GM21515 (cell line): Measurements from ENCODE around the gene SIRPA.

Source experiments
- ATAC-seq: cut with Tn5 transposase; IDR thresholded peaks from one replicate; pipeline ENCODE4 v1.9.1; 2021; ENCODE audit not compliant: unreplicated experiment

SIRPA gene

DNA sequence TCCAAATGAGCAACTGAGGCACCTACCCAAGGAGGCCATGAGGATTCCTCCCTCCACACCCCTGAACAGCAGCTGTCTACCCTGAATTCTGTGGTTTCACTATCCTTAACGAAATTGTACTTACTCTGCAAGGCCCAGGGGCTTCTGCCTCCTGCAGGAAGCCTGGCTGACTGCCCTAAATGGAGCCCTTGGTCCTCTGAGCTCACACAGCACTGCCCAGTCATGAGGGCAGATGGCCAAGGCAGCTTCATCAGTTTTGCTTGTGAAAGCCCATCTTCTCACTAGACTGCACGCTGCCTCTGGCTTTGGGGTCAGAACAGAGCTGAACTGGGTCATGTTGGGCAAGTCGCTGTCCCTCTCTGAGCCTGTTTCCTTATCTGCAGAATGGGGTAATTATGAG, 26.4 kb upstream of the SIRPA start:
- no peak for ATAC-seq

DNA sequence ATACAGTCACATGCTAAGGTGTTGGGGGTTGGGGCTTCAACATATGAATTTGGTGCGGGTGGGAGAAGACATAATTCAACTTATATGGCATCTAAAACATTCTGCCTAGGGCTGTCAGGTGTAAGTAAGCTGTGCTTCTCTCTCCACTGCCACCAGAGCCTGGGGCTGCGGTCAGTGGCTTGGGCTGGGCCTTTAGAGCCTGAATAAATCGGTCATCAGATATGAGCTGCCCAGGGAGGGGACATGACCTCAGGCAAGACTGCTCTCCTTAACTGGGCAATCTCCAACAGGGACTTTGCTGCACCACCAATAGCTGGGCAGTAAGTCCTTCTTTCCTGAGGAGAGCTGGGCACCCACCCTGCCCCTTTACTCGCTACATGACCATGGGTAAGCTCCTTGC, 24.9 kb upstream of the SIRPA start:
- ATAC-seq = no peak

DNA sequence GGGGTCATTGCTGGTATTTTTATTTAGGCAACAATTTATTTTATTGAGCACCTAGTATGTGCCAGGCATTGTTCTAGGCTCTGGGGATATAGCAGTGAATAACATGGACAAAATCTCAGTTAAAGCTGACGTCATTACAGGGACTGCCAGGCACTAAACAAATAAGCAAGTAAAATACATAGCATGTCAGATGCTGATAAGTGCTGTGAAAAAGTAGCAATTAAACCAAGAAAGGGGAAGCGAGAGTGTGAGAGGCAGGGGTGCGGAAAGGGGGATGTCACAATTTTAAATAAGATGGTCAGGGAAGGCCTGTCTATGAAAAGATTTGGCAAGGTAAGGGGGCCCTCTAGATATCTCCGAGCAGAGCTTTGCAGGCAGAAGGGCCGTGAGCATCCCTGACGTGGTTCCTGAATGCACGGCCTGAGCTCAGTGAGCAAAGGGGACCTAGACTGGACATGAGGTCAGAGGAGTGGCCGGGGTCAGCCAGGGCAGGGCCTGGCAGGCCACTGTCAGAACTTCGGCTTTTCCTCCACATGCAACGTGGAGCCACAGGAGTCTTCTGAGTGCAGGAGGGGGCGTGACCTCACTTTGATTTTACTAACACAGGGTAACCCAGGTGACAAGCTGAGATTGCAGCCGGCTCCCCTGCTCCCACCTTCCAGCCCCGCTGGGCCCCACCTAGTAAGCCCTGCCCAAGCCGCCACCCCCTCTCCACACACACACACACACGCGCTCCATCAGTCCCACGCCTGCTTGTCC, 24.2 kb upstream of the SIRPA start:
- no peak for ATAC-seq

DNA sequence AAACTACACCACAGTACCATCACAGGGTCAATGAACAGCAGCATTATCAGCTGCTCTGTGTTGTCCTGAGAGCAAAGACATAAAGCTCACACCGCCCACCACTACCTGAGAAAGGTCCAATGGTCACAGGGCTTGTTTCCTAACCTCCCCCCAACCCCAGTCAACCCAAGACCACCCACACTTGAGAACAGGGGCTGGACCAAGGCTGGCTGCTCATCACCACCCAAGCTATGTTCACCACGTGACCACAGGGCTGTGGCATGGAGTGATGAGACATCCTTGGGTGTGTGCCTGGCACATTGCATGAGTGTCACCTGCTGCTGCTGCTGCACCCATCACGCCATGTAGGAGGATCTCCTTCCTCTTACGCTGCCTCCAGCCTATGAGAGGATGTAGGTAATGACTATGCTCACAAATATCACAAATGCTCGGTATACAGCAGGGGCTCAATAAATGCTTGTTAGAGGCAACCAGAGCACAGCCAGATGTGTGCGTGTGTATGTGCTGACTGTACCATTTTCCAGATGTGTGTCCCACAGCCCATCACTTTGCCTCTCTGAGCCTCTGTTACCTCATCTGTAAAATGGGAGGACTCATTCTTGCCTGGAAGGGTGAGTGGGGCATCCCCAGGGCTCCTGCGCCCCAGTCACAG, 23.3 kb upstream of the SIRPA start:
- no peak for ATAC-seq

DNA sequence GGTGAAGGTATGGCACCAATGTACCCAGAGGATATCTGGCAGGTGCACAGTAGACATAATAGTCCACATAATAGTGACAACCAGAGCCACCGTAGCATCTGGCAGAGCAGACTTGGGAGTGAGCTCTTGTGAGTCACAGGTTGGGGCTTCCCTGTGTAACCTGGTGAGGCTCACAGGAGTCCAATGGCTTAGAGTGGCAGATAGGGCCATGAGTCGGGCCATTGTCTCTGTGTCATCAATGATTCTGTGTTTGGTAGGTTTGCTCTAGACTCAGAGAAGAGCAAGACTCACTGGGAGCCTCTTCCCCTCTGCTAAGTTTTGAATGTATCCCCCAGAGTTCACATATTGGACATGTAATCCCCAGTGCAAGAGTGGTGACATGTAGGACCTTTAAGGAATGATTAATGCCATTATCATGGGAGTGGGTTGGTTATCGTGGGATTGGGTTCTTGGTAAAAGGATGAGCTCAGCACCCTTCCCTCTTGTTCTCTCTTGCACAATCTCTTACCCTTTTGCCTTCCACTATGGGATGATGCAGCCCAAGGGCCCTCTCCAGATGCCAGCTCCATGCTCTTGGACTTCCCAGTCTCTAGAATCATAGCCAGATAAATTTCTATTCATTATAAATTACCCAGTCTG, 22.6 kb upstream of the SIRPA start:
- ATAC-seq = no peak

DNA sequence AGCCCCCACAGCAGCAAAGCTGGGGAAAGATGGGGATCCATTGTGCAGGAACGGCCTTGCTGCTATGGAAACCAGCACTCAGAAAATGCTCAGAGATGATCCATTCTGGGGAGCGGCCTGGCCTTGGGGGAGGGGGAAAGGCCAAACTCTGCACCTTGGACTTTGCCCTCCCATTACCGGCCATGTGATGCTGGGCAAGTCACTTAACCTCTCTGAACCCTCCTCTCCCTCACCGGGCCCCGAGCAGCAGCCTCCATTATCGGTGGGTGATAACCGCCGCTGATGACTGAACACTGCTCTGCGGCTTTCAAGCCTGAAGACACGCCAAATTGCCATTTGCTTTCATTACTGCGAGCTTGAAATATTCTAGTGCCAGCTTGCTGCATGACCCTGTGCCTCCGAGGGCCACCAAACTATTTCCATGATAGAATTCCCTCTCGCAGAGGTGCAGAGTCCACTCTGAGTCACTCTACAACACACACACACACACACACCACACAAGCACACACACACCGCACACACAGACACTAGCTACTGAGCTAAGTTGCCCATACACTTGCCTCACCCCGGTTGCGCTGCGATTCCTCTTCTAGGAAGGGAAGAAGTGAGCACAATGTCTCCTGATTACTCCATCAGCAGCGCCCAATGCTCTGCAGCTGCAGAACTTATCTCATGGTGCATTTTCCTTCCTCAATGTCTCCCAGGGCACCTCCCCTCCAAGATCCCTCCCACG, 20.6 kb upstream of the SIRPA start:
- ATAC-seq = no peak

DNA sequence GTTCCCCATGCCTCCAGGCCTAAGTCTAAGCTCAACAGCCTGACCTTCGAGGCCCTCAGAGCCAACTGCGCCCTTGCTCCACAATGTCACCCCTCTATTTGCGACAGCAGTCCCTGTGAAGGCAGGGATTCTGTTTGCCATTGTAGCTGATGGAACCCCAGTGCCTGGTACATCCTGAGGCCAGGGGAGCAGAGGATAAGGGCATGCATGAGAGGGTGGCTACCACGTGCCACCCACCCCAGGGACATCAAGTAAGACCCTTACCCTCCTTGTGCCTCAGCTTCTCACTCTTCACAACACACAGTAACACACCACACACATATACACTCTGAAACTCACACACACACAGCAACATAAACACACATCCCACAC, 20.0 kb upstream of the SIRPA start:
- ATAC-seq = no peak

DNA sequence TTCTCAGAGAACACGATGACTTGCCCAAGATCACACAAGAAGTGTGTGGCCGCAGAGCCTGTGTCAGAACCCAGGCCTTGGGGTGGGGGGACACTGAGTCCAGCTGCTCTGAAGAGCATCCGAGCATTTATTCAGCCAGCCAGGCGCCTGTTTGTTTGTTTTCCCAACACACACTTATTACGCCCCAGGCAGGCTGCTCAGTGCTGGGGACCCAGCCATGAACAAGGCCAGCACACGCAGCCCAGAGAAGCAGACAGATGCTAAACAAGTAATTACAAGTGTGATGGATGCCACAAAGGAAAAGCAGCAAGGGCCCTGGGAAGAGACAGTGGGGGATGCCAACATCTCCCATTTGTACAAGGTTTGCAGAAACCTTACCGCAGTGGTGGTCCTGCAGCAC, 19.4 kb upstream of the SIRPA start:
- ATAC-seq = no peak

DNA sequence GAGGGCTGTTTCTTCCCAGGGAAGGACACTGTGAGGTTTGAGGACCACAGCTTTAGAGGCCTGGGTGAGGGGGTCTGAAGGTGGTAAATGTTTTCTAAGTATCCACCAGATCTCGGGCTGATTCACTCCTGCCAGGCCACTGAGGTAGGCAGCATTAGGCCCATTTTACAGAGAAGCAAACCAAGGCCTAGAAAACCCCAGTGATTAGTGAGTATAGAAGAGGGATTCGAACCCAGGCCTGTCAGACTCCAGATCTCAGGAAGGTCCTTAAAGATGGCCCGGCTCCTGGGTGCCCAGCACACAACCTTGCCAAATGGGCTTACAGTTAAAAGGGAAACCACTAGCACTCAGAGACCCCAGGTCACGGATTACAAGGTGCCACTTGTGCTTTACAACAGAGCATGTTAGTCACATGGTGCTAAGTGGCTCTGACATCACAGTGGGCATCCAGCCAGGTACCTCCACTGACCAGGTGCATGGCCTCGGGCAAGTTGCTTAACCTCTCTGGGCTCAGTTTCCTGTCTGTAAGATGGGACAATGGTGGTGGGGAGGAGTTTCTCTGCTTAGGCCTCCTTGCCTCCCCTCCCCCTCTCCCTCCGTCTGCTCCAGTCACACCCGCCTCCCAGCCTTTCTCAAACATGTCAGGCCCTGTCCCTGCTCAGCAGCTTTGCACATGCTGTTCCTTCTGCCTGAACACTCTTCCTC, 18.8 kb upstream of the SIRPA start:
- ATAC-seq = no peak

DNA sequence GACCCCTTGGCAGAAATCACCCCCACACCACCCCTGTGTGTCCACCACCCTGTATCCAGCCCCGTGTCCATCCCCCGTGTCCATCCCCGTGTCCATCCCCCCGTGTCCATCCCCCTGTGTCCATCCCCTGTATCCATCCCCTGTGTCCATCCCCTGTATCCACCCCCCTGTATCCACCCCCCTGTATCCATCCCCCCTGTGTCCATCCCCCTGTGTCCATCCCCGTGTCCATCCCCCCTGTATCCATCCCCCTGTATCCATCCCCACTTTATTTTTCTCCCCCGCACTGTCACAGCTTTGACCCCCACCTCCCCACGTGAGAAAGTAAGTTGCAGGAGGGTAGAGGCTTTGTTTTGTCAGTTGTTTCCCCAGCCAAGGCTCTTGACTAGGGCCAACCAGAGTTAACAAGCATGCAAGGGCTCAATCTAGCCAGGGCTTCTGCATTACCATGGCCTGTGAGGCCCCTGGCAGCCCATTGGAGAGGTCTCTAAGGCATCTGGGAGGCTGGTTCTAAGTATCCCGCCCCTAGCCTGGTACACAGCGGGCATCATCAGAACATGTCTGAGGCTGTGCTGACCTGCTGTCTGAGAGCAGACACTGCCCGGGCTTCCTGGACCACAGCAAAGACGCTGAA, 18.1 kb upstream of the SIRPA start:
- no peak for ATAC-seq

DNA sequence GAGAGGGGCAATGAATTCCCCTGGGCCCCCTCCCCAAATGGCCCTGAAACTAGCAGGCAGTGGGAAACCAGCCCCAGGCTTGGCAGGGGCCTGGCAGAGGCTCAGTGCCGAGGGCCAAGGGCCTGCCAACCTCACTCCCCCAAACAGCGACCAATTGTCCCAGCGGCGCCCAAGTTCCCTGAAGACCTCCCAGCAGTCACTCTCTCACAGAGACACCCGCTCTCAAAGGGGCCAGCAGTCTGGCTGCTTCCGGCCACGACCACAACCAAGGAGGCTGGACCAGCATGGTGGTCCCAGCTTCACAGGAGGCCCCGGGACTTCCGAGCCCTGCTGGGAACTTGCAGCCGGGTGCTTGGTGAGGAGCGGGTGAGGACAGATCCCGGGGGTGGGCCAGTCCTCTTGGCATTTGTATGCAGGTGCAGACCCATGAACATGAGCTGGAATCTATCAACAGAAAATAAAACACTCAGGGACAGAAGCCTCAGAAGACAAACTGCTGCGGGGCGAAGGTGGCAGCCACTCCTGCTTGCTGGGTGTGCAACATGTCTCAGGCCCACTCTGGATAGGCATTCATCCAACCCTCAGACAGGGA, 17.5 kb upstream of the SIRPA start:
- ATAC-seq = no peak

DNA sequence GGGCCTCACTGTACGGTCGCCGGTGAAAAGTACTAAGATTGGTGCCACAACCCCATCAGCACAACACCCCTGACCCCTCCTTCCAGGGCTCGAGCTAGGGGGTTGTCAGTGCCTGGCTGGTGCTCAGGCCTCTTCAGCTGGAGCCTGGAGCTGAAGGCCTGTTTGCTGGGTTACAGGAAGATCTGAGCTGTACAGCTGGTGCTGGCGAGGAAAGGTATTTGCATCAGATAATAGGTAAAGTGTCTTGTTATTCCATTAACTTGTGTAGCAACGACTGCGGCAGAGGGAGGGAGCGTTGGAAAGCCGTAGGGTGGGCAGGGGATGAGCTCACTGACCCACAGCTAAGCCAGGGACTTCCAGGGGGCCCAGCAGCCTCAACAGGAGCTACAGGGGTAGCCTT, 15.8 kb upstream of the SIRPA start:
- ATAC-seq = no peak

DNA sequence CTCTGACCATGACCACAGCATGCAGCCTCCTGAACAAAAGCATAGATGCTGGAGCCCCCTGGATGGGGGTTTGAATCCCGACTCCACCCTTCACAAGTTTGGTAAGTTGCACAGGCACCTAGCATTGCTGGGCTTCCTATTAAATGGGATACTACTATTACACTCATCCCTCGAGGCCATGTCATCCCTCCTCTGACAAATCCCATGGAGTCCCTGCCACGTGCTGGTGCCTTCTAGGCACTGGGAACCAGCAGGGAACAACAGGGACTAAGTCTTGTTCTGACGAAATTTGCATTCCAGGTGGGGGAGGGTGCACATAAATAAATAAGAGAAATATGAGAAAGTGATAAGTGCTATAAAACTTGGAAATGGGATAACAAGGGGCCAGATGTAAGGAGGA, 15.3 kb upstream of the SIRPA start:
- ATAC-seq = no peak

DNA sequence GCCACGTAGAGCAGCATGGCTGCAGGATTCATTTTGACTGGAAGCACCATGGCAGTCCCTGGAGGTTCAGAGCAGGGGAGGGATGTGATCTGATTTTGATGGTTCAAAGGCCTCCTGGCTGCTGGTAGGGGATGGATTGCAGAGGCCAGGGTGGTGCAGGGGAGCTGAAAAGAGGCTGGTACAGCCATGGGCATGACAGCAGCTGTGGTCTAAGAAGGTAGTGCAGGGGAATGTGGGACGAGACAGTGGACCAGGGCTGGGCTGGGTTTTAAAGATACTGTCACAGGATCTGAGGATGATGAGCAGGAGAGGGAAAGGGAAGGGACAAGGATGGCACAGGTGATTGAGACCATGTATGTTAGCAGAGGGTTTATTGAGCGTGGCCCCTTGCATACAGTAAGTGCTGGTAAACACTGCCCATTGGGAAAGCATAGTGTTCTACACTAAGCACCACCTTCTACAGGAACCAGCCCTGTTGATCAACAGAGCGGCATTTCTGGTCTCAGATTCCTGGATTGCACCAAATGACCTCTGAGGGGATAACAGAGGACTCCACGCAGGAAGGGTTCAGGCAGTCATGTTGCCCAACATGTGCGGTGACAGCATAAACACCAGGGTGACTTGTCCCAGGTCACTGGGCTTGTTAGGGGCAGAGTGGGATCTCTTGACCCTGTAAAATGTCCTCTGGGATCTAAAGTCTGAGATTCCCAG, 14.5 kb upstream of the SIRPA start:
- ATAC-seq = no peak

DNA sequence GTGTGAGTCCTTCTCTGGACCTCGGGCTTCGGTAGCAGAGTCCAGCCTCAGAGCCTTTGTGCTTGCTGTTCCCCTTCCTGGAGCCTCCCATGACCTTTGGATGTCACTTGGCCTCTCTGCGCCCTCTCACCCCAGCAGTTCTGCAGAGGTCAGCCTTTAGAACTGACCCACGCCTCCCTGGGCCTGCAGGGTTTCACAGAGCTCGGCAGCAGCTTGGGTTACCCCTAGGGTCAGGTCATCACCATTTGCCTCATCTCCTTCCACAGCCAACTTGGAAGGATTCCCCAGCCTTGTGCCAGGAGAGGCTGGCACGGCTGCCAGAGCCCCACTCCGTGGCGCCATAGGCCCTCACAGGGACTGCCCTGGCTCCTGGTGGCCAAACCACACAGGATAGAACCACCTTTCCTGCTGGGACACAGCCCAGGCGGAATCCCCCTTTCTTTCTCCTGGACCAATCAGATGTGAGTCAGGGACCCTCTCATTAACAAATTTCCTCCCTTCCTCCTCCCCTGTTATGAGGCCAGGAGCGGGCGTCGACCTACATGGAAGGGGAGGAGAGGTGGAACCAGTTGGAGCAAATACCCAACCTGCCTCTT, 13.9 kb upstream of the SIRPA start:
- ATAC-seq = no peak

DNA sequence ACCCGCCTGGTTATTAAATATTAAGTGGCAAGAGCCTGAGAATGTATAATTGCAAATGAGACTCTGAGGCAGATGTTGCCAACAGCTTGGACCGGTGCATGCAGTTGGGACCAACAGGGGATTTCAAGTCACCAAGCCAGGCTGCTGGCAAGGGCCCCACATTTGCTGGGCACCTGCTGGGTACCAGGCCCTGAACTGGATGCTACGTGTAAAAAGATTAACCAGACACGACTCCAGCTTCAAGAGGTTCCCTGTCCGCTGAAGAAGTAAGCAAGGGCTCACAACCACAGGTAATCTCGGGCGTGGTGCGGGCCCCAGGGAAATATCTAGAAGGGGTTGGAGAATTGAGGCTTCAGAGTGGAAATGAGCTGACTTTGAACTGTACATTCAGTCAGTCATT, 13.2 kb upstream of the SIRPA start:
- ATAC-seq = no peak

DNA sequence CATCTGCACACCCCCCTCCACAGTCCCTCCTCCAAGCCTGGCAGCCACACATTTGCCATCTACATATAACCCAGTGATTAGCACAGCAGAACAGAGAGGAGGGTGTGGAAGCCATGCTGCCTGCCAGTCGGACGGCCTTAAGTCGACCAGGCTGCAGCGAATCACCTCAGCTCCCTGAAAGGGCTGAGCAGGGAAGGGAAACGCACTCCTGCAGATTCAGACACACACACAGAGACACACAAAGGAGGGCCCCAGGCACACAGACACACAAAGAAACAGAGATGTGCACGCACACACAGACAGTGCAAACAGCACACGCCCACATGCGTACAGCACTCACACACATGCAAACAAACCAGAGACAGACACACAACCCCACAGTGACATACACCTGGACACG, 11.2 kb upstream of the SIRPA start:
- ATAC-seq = no peak

DNA sequence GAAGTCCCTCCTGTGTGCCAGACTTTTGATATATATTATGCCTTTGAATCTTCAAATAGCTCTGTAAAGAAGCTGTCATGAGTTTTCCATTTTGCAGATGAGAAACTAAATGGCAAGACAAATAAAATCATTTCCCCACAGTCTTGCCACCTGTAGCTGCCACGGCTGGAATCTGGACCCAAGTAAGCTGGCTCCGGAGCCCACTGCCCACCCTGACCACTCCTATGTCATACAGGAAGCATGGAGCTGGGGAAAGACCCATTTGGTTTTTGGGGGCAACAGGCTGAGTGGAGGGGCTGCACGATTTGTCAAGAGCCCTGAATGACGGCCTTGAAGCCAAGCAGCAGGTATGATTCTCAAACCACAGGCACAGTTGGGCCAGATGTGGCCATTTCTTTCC, 10.0 kb upstream of the SIRPA start:
- ATAC-seq = no peak

DNA sequence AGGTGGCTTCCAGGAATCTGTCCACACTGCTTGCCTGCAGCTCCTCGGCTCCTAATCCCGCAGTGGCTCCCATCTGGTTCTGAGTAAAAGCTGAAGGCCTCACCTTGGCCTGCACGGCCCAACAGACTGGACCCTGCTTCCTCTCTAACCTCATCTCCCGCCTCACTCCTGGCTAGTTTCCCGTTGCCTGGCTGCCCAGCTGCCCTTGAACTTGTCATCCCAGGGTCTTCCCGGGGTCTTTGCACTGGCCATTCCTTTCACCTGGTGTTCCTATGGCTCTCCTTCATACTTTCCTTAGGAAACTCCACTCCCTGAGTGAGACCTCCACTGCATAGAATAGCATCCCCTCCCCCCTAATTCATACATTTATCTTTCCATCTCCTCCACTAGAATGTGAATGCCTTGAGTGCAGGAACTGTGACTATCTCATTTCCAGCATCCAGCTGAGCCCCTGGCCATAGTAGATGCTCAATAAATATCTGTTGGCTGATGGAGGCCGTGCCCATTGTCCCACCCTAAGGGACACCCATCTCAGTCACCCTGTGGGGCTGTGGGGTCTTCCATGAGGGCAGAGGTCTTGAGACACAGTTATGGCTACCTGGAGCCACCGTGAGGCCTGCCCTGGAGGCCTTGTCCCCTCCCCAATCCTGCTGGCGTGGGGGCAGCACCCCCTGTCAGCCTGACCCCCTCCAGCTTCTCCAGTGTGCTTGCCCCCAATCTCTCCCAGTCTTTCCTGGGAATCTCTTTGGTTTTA, 9.1 kb upstream of the SIRPA start:
- no peak for ATAC-seq
